OCI-LY1 (cell line): ENCODE data around the gene OSBPL2.

Experiments used
- EZH2 ChIP-seq: fragments of 200-600 bp; sonication (generic), shearing (Covaris generic); IDR thresholded peaks from 2 replicates; pipeline ENCODE4 v1.8.0; 2017; ENCODE audit warnings: borderline replicate concordance, mixed run types, mild to moderate bottlenecking, antibody characterized with exemption, low read length, moderate library complexity, mixed read lengths
- TF ChIP-seq, protein P1 (sequence below): fragments of 200-600 bp; sonication (generic), shearing (Covaris generic); IDR thresholded peaks from 2 replicates; pipeline ENCODE4 v1.5.1; 2017; ENCODE audit warnings: mild to moderate bottlenecking, antibody characterized with exemption, low read length, moderate library complexity, mixed read lengths

GRCh38 chr20:62197311-62197710 lies 41.0 kb upstream of the OSBPL2 start:
- no peak for TF ChIP-seq EZH2
- TF ChIP-seq, protein P1, sequence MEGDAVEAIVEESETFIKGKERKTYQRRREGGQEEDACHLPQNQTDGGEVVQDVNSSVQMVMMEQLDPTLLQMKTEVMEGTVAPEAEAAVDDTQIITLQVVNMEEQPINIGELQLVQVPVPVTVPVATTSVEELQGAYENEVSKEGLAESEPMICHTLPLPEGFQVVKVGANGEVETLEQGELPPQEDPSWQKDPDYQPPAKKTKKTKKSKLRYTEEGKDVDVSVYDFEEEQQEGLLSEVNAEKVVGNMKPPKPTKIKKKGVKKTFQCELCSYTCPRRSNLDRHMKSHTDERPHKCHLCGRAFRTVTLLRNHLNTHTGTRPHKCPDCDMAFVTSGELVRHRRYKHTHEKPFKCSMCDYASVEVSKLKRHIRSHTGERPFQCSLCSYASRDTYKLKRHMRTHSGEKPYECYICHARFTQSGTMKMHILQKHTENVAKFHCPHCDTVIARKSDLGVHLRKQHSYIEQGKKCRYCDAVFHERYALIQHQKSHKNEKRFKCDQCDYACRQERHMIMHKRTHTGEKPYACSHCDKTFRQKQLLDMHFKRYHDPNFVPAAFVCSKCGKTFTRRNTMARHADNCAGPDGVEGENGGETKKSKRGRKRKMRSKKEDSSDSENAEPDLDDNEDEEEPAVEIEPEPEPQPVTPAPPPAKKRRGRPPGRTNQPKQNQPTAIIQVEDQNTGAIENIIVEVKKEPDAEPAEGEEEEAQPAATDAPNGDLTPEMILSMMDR, result no peak
